Ovary (tissue), 3 donors: ENCODE measurements around the gene PIK3R2.

ENCODE experiments used
- CTCF ChIP-seq, 3 donors: fragments of 450-650 bp in 2 of 3; fragments of 200-600 bp in 1 of 3; IDR thresholded peaks; one replicate each; pipeline versions ENCODE4 v1.5.1 to v1.8.0; 2016 to 2022; ENCODE audit warnings: antibody characterized with exemption in 3 of 3, mild to moderate bottlenecking in 1 of 3
- EP300 ChIP-seq: sonication (generic); formaldehyde crosslinking; IDR thresholded peaks from one replicate; pipeline ENCODE4 v1.6.1; 2017; ENCODE audit warnings: antibody characterized with exemption
- POLR2A ChIP-seq: fragments of 450-650 bp; IDR thresholded peaks from one replicate; pipeline ENCODE4 v1.6.1; 2017; ENCODE audit warnings: antibody characterized with exemption, mild to moderate bottlenecking, moderate library complexity
- donor health status: DM: no; HTN: no; CAD: no.

GRCh38 chr19:18155095-18156087 is 2.4 kb downstream of the PIK3R2 start:
- TF ChIP-seq CTCF (IDR thresholded peaks at IDR 0.05) (no peak), POLR2A (no peak), EP300 (no peak)
